ENCODE results near the gene FAM107A.
A peak's percentile ranks its signal among the peaks of the same experiment; 100 is the strongest.
"Not testable (repeated sequence)": the region's sequence is repeated elsewhere in the genome, so short reads cannot be mapped to it uniquely, and the experiment has no call there.

The FAM107A gene

DNA sequence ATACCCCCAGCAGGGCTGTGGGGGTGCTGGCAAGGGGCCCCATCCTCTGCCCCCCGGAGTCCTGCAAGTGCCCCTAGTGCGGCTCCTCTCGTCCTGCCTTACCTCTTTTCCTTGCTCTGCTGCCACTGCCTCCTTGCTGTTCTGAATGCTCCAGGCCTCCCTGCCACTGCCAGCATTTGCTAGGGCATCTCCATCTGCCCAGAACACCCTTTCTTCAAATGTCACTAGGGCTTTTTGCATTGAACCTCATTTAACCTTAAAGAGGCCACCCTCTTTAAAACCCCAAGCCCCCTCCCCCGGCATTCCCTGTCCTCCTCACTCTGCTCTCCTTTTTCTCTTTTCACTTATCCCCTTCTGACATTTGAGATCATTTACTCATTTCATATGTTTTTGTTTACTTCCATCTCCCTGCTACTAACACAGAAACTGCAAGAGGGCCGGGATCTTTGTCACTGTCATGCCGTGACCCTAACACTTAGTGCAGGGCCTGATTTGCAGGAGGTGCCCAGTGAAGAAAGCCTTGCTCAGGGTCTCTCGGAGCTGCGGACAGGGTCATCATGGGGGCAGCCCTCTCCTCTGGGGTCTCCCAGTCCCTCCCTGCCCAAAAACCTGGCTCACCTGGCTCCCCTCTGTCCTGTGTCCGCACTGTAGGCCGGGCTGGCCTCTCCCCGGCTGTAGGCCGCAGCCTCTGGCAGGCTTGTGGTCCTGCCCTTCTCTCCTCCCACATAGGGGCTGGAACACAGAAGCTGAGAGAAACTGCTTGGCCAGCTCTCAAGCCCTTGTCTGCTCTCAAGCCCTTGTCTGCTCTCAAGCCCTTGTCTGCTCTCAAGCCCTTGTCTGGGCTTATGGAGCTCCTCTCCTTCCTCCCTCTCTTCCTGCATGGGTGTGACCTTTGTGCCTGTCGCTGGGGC, 40.4 kb downstream of the FAM107A start, which contains the start of gene ACOX2:
Gene ACOX2 (minus strand): TSS at position 690 of the 911 bp plus-strand sequence. CDS start 2,084 bp downstream, outside the sequence.
- no peak for DNase-seq (ENCODE audit: low read depth)

DNA sequence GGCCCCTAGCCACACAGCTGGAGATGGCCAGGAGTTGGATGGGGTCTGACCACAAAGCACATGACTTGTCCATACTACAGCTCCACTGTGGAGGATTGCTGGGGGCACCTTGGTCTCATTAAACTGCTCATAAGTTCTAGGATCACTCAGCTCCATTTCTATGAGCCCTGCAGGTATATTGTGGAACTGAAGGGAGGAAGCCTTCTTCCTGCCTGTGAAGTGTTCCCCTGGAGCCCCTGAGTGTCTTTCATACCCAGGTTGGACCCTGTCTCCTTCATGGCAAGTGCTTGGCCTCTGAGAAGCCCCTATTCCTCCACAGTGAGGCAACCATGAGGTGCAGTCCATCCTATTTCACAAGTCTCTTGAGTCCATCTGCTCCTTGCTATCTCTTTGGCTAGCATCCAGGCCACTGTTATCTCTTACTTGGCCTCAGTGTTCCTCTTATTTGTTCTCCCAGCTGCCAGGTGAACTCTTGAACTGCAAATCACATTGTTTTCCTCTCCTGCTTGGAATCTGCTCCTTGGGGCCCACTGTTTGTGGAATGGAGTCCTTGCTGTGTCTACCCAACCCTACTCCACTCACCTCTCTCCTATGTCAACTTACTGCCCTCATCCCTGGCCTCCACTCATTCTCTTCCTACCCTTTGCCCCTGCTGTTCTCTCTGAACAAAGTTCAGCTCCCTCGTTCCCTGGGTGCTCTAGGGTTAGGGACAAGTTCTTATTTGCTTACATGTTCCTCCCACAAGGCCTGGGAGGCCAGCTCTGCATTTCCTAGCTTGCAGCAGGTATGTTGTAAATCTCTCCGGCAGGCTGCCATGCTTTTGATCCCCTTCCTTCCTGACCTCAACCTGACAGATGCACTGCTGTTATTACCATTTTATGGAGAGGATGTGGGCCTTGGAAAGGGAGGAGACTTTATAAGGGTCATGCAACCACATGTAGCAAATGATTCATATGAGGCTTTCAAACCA, 41.4 kb downstream of the FAM107A start:
- DNase-seq (ENCODE audit: low read depth), result no peak

DNA sequence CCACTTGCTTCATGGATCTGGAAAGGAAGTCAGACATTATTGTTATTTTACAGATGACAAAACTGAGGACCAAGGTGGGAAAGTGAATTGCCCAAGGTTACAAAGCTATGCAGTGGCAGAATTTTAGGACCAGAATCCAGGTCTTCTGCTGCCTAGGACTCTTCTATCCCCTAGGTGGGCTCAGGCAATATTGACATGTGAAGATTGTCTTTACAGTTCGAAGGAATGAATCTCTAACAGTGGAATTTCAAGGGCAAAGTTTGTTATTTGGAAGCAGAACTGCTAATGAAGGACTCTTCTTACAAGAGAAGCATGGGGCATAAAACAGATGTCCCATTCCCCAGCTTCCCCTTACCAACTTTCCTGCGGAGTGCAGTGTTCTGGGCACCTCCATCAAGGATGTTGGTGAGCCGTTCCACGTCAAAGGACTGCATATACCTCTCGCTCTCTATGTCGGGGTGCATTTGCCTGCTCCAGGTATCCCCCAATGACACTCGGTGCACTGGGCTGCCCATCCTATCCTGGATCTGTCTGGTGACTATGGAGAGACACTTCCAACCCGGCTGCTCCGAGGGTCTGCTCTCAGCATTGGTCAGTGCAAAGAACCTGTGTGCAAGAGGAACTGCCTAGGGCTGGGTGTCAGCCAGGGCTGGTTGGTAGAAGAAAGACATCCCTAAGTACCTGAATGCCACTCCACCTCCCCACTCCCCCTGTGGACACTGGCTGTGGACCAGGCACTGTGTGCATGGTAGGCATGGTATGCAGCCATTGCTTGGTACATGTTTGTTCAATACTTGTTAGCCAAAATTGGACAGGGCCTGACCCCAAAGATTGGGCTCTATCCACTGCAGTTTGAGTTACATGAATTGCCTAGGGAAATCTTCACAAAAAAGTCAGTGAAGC, 42.3 kb downstream of the FAM107A start:
- DNase-seq (ENCODE audit: low read depth), result no peak

DNA sequence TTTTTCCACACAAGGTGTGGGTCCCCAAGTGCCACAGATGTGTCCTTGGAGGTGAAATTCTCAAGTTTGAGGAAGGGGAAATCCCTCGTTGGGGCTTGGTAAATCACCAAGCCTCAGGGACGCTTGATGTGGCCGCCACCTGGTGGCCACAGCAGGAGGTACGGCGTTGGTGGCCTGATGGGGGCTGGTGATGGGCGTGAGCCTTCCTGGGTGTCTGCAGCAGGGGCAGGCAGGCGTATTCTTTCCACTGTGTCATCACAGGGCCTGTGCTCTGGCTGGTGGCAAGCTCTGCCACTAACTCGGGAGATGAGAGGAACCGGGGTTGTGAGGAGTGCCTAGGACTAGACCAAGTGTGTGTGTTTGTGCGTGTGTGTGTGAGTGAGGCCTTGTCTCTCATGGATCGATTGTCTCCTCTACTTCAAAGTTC, 44.4 kb downstream of the FAM107A start:
- DNase-seq (ENCODE audit: low read depth), result peak; percentile 65

DNA sequence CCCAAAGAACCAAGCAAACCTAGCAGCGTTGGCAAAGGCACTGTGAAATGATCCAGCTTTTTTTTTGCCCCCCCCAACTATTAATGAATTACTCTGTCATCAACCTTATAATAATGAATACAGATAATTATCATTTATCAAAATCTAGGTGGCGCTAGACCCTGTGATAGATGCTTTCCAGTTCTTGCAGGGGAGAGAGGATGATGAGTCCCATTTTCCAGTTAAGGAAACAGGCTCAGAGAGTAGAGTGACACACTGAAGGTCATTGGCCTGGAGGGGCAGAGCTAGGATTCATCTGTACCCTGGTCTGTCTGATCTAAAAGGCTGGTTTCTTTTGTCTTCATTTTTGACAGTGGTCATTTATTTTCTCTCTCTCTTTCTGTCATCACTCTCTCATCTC, 45.2 kb downstream of the FAM107A start:
- DNase-seq (ENCODE audit: low read depth), result no peak

DNA sequence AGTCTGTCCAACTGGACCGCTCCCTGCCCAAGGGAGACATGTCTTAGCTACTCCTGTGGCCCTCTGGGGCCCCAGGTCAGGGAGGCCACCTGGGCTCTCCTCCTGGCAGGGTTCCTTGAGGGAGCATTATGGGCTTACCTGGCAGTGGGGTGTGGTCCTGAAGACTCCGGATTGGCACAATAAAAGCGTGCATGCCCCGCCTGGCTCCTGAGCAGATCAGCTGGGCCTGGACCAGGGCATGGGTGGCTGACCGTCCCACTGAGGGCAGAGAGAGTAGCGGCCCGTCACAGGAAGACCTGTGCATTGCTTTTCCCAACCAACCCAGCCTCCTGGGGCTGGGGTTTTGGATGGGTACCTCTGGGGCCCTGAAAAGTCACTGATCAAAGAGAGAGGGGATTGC, 45.6 kb downstream of the FAM107A start:
- DNase-seq (ENCODE audit: low read depth), result no peak

DNA sequence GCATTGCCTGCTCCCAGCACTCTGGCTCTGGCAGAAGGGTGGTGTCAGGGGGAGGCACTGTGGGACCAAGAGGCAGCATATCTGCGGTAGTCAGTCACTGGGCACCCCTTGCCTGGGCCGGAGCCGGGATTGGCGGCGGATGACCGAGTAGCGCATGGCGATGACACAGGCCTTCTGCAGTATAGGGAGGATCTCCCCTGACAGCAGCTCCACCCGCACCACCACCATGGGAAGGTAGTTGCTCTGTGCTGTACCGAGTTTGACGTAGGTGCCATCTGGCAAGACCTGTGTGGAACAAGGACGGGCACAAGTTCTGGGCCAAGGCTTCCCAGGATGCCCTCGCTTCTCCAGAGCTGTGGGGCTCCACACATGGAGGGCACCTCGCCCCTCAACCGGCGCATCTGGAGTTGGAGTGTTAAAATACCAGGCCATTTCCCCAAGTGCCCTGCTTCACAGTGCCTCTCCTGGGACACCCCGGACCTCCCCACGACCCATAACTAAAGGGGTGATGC, 46.8 kb downstream of the FAM107A start:
- DNase-seq (ENCODE audit: low read depth), result no peak

DNA sequence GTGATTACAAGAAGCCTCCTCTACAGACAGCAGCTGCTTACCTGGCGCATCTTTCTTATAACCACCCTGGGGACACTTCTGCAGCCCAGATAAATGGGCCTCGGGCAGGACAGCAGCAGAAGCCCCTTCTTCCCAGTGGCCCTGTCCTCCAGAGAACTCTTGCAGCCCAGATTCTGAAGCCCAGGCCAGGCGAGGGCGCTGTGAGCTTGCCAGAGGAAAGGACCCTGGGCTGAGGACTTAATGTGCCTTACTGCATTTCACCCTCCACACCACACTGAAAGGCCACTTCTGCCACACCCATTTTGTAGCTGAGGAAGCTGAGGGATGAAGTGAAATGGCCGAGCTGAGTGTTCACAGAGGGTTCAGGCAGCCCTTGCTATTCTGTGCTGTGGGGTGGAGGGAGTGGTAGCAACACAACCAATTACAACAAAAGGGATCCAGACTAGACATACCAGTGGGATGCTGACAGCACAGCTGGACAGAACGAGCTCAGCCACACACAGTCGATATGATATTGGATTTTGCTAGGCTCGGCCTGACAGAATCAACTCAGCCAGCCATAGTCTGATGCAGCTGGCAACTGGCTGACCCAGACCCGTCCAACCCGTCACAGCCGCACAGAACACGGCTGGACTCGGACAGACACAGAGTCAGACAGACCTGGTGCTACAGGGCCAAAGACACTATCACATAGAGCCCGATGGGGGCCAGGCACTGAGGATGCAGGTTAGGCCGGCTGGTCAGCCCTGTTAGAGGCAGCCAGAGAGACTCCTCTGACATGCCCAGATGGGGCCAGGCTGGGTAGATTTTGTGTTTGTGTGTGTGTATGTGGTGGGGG, 47.5 kb downstream of the FAM107A start:
- no peak for DNase-seq (ENCODE audit: low read depth)

DNA sequence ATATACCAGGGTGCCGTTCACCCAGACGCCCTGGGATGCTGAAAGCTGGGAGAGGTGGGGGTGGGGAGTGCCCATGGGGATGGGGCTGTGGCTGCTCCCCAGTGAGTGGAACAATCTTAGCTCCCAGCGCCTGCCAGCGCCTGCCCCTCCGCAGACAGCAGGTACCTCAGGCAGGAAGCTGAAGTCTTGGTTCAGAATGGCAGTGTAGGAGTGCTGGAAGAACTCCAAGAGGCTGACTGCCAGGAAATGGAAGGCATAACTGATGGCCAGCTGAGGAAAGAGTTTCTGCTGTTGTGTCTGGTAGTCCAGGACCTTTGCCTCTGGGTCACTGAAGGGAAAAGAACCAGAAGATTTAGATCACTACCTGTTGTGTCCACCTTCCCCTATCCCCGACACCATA, 48.6 kb downstream of the FAM107A start:
- no peak for DNase-seq (ENCODE audit: low read depth)

DNA sequence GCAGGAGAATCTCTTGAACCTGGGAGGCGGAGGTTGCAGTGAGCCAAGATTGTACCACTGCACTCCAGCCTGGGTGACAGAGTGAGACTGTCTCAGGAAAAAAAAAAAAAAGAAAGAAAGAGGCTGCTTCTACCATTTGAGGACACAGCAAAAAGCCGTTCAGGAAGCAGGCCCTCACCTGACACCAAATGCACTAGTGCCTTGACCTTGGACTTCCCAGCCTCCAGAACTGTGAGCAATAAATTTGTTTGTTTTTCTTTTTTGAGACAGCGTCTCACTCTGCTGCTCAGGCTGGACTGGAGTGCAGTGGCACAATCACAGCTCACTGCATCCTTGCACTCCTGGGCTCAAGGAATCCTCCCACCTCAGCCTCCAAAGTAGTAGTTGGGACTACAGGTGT, 49.8 kb downstream of the FAM107A start:
- DNase-seq (ENCODE audit: low read depth), result not testable (repeated sequence)

DNA sequence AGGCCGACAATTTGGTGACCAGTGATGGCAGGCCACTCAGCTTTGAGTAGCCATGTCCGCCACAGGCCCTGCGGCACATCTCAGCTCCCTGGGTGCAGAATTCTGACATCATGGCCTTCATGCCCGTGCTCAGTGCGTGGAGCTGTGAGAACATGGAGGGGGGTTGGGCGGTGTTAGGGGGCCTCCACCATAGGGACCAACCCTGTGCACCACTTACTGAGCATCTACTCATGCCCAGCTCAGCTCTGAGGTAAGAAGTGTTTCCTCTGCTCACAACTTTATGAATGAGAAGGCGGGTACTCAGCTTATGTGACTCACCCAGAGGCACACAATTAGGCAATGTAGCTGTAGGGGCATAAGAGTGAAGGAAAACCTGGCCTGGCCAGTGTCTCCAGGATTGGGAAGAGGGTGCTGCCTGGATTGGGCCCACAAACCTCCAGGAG, 50.7 kb downstream of the FAM107A start:
- no peak for DNase-seq (ENCODE audit: low read depth)

DNA sequence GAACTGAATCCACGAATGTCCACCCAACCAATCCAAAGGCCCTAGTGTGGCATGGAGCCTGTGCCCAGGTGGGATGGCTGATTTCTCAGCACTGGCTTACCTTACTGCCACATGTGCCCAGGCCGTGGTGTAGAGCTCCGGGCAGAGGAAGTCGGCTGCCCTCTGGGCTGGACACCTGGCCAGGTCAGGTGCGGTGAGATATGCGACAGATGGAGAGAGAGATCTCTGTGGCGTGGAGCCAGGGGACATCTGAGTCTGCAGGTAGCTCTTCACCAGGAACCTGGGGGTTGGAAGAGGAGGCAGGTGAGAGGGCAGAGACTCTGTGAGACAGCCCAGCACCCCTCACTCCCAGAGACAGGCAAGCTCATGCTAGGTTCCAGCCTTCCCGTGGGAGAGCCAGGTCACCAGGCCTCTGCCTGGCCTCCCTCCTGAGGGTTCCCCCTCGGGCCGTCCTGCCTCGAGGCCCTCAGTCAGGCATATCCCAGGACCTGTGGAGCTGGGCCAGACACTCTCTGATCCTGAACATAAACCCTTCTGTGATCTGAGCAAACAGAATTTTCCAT, 52.8 kb downstream of the FAM107A start:
- no peak for DNase-seq (ENCODE audit: low read depth)

DNA sequence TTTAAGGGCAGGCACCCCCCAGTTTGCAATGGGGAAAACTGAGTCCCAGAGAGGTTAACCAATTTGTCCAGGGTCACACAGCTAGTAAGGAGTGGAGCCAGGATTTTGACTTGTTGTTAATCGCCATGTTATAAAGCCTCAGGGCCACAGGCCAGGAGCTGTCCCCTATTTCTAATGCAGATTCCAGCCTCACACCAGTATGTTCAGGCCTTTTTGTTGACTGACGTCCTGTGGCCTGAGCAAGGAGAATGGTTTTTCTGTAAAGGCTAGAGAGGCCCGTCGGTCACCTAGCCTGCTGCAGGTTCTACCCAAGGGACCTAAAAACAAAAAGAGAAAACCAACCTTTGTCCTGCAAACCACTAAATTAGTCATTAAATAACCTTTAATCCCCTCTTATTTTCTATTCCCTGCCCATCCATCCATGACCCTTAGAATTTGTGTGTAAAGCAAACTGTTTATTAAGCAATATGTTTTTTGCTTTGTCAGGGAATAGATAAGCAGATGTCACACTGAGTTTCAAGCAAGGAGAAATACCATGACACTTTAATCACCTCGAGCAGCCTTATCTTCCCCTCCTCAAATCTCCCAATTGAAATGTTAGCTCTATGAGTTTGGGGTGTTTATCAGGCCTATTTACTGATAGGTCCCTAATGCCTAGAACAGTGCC, 54.3 kb downstream of the FAM107A start:
- no peak for DNase-seq (ENCODE audit: low read depth)

DNA sequence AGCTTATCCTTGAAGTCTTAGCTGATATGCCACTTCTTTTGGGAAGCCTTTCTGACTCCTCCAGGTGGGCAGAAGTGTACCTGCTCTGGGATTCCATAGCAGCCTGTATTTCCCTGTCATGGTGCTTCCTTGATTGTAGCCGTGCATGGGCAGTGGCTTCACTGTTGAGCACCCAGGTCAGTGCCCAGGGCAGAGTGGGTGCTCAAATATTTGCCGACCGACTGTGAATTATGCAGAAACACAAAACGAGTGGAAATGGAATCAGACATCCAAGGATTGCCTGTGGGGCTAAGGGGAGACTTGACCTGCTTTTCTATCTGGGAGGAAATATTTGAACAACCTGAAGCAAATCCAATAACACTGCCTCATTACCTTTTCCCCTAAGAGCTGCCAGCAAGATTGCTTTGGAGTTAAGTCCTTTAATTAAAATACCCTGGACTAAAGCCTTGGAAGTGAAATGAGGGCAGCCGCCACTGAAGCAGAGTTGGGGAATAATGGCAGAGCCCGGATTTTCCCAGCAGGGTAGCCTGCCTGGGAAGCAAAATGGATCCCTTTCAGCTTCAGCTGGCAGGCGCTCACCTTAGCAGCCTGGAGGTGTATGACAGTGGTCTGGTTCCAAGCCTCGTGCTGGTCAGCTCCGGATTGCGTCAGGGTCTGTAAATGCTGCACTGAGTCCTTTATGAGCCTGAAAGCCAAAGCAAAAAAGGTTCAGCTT, 55.1 kb downstream of the FAM107A start:
- no peak for DNase-seq (ENCODE audit: low read depth)

DNA sequence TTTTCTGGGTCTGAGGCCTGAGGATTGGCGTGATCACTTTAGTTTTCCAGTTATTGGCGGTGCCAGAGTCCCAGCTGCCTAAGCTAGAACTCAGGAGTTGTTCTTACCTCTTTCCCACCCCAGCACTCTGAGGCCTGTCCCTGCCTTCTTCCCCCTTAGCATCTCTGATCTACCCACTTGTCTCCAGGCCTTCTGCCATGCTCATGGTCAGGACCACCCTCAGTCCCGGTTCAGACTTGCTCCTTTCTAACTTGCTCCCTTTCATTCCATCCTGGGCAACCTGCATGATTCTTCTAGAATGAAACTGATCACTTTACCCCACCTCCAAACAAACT, 55.9 kb downstream of the FAM107A start:
- DNase-seq (ENCODE audit: low read depth), result no peak

DNA sequence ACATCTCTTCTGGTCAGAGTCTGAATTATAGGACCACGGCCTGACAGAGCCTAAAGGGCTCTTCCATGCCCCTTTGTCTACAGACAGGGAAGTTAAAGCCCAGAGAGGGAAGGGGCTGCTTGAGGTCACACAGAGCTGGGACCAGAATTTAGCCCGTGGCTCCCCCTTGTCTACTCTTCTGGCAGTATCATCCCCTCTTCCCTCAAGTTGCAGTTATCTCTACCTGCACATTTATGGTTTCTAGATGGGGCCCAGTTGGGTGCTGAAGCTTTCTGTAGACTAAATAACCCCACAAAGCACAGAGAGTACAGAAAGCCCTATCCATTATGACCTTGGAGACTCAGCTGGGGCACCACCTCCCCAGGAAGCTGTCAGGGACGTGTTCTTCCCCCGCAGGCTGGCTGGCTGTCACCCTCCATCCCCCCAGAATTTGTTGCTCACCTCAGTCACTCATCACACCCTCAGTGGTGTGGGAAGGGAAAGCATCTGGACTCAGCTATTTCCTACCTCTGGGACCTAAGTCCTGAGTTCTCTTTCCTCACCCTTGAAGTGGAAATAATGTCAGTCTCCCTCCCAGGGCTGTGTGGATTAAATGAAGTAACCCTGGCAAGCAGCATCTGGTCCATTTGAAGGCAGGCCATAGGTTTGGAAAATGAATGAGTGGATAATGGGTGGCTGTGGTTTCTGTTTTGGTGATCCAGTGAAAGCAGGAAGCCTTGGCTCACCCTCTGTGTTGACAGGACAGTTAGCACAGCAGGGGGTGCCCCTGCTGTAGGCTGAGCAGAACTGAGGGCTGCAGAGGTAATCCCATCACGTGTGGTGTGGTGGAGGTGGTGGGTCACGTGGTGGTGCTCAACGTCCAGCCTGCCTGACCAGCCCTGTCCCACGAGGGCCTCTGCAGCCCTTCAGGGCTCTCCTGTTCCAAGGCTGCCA, 56.5 kb downstream of the FAM107A start:
- DNase-seq (ENCODE audit: low read depth), result no peak

DNA sequence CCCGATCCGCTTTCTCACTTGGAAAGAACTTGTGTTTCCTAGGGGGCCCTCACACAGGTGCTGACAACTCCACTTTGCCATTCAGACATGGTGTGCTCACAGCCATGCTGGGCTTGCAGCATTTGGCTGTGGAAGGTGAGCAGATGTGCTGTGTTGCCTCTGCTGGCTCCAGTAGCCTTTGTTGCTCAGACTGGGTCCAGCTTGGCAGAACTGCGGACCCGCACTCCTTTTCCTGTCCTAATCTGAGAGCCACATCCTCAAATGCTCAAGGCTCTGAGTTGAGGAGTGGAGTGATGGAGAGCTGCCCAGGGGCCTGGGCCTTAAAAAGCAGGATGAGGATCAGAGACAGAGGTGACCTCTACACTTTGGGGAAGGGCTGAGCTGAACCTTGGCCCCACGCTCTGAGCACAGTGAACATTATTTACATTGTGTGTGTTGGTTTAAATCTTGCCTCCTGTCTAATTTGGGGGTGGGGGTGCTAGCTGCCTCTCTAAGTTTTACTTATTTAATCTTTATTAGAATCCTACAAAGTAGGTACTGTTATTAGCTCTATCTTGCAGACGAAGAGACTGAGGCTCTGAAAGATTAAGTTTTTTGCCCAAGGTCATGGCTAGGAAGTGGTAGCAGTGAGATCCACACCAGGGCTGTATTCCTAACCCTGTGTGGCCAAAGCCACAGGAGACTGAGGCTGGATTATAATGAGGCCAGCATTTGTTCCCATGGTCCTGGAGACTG, 57.4 kb downstream of the FAM107A start:
- DNase-seq (ENCODE audit: low read depth), result no peak
